ENCODE measurements around the gene ELOA. TPM values are rescaled to one million over a fixed set of nuclear protein-coding genes. Genes with fewer than 3 reads are reported as not detected.
A peak's percentile ranks its signal among the peaks of the same experiment; 100 is the strongest.
"Not testable (repeated sequence)": the region's sequence is repeated elsewhere in the genome, so short reads cannot be mapped to it uniquely, and the experiment has no call there.

Gene ELOA
- total RNA-seq, 1 donor from 2014 or later: 43.2 TPM

DNA sequence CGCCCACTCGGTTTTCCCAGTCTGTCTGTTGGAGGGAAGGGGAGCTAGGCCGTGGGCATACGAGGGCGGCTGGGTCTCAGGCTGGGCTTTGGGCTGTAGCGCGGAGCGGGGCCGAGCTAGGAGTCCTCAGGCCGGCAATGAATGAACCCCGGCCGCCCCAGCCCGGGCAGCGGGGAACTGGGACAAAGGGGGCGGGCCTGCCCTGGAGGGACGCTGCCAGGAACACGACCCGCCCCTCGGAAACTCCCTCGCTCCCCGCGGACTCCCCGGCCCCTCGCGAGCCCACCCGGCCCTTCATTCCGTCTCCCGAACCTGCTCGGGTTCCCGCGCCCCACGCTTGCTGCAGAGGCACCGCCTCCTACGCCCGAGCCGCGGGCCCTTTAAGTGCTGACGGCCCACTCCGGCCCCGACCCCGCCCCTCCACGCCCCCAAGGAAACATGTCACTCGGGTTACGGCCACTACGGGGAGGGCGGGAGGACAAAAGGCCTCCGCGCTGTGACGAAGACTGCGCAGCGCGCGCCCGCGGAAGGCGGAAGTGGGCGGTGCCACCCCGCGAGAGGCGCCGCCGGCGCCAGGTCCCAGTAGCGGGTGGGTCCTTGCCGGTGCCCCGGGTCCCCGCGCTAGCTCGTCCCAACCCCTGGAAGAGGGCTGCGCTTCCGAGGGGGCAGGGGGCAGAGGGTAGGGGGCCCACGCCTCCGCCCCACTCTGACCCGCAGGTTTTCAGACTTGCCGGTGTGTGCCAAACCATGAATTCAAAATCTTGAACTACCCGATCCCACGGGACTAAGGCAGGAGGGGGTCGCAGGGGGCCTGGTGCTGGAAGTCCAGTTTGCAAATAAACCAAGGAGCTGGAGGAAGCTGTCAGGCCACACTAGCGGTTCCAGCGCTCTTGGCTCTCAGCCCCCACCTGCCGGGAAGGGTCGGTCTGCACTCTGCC is 57.4 kb downstream of the ELOA start, which contains the start of gene GALE:
Gene GALE (minus strand): TSS at position 355 of the 938 bp plus-strand sequence. CDS start 1,747 bp downstream, outside the sequence.
- peak; percentile 95 for DNase-seq (ENCODE audit: low read depth)

GRCh38 chr1:23801338-23801748 is 58.1 kb downstream of the ELOA start:
- DNase-seq (ENCODE audit: low read depth): no peak

DNA sequence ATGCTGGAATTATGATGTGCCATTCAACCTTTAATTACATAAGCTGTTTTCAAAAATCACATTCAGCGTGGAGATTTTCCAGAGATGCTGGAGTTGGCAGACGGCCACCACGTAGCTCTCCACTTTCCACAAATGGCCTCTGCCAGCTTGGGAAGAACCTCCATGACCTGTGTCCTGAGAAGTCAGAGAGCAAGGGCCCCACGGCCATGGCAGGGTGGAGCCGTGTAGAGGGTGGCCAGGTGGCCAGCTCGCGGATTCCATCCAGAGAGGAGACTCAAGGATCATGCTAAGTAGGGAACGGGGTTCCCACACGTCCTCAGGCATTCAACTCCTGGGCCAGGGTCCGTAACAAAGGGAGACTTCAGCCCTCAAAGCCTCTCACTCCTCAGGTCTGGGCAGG is 58.6 kb downstream of the ELOA start:
- no peak for DNase-seq (ENCODE audit: low read depth)

- not testable (repeated sequence) for DNase-seq (ENCODE audit: low read depth)
These were observed 59.6 kb downstream of the ELOA start for GRCh38 chr1:23802809-23803342.

GRCh38 chr1:23803674-23804073 is 60.4 kb downstream of the ELOA start:
- DNase-seq (ENCODE audit: low read depth): no peak

DNA sequence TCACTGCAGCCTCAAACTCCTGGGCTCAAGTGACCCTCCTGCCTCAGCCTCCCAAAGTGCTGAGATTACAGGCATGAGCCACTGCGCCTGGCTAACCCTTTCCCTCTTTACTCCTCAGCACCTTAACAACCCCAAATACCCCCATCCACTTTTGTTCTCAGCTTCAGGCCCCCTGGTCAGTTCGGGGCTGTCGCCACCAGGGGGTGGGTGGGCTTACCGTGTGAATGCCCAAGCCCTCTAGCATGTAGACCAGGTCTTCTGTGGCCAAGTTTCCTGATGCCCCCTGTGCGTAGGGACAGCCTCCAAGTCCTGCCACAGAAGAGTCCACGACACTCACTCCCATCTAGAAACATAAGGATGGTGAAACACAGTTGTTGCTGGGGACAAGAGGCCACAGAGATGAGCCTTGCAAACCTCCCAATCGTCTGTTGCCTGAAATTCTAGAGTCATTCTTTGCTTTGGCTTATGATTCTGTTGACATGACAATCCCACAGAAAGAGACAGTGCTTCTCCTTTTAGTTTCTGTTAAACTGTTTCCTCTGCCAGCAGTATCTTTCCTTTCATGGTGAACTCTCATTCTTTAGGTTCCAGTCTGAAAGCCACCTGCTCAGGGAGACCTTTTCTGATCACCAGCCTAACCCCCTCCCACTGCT is 61.0 kb downstream of the ELOA start:
- DNase-seq (ENCODE audit: low read depth): no peak

DNA sequence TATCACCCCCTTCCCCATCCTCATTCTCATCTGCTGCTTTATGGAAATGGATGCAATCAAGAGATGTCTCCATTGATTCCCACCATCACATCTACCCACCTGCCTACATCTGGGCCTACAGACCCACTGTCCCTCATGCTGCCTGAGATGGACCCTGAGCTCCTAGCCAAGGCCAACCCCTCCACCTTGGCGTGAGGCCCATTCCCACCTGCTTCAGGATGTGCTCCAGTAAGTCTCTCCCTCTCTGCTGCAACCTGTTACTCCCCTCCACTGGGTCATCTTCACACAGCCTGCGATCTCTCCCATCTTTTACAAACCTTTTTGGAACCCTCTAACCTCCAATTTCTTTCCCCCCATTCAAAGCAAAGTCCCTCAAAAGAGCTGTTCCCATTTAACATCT is 61.8 kb downstream of the ELOA start:
- DNase-seq (ENCODE audit: low read depth): no peak

- DNase-seq (ENCODE audit: low read depth): no peak
These were observed 63.0 kb downstream of the ELOA start for GRCh38 chr1:23806280-23806679.

DNA sequence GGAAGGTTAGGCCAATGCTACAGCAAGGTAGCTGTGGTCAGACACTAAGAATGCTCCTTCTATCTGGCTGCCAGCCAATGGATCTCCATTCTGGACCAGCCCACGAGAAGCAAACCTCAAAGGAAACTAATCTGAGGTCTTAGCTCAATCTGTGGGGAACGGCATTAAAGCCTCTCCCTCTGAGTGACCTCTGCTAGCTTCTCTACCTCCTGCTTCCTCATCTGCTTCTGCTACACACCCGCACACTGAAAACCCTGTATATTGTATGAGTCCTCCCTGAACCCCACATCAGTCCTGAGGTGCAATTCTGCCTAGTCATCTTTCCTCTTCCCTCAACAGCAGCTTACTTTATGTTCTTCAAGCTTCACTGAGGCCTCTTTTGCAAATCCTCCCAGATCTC is 64.2 kb downstream of the ELOA start:
- no peak for DNase-seq (ENCODE audit: low read depth)

GRCh38 chr1:23809751-23810171 is 66.5 kb downstream of the ELOA start:
- peak; percentile 75 for DNase-seq (ENCODE audit: low read depth)

GRCh38 chr1:23810818-23811540 is 67.7 kb downstream of the ELOA start:
- DNase-seq (ENCODE audit: low read depth): no peak

Other genes with a start within 250 kb of the ELOA start
- 0.13 and 0.16 TPM in 2 replicates for gene E2F2, start 212.2 kb upstream of the ELOA start, total RNA-seq
- 13.5 and 21.1 TPM in 2 replicates for gene ID3, start 184.0 kb upstream of the ELOA start, total RNA-seq
- gene RPL11, start 51.7 kb upstream of the ELOA start, total RNA-seq: 551 and 641 TPM in 2 replicates
- 51.7 and 53.4 TPM in 2 replicates for gene PITHD1, start 34.9 kb downstream of the ELOA start, total RNA-seq
- gene LYPLA2, start 47.7 kb downstream of the ELOA start, total RNA-seq: 52.5 and 58.3 TPM in 2 replicates
- gene GALE, start 57.3 kb downstream of the ELOA start, total RNA-seq: 28.4 and 32.0 TPM in 2 replicates
- 38.1 and 42.5 TPM in 2 replicates for gene HMGCL, start 82.0 kb downstream of the ELOA start, total RNA-seq
- 17.1 and 18.4 TPM in 2 replicates for gene FUCA1, start 124.8 kb downstream of the ELOA start, total RNA-seq
- not detected in 2 replicates for gene CNR2, start 169.9 kb downstream of the ELOA start, total RNA-seq
- 64.8 and 73.8 TPM in 2 replicates for gene PNRC2, start 216.4 kb downstream of the ELOA start, total RNA-seq
- 90.9 and 99.3 TPM in 2 replicates for gene SRSF10, start 236.9 kb downstream of the ELOA start, total RNA-seq

All from myocyte (in vitro differentiated cells).